NB4 (cell line): ENCODE measurements around the gene HTR7.
A peak's percentile ranks its signal among the peaks of the same experiment; 100 is the strongest.

Experiments used
- DNase-seq: peaks from one replicate; pipeline ENCODE4 v3.0.0; 2010; ENCODE audit warnings: low read depth
- H3K4me3 ChIP-seq: one replicate; pipeline ENCODE4 v1.5.1; 2011; ENCODE audit warnings: mild to moderate bottlenecking, low read depth, low read length, moderate library complexity
- MYC ChIP-seq: IDR thresholded peaks from 2 replicates; pipeline ENCODE4 v1.6.1; 2011; ENCODE audit warnings: low read depth, low read length
- POLR2A ChIP-seq: IDR thresholded peaks from 2 replicates; pipeline ENCODE4 v1.6.1; 2011; ENCODE audit warnings: mild to moderate bottlenecking; ENCODE audit not compliant: insufficient read length; ENCODE audit errors: extremely low read depth
- TF ChIP-seq, protein P1 (sequence below): IDR thresholded peaks from one replicate; pipeline ENCODE4 v1.5.1; 2012; ENCODE audit warnings: low read depth, low read length
- TF ChIP-seq, protein P2 (sequence below): IDR thresholded peaks from 2 replicates; pipeline ENCODE4 v1.6.1; 2011; ENCODE audit warnings: low read depth, low read length

The HTR7 gene

GRCh38 chr10:90787393-90788198, 70.2 kb downstream of the HTR7 start:
- peak; percentile 36 for DNase-seq
- no peak overlapping the region for H3K4me3 ChIP-seq
- TF ChIP-seq POLR2A: no peak
- TF ChIP-seq, protein P1, sequence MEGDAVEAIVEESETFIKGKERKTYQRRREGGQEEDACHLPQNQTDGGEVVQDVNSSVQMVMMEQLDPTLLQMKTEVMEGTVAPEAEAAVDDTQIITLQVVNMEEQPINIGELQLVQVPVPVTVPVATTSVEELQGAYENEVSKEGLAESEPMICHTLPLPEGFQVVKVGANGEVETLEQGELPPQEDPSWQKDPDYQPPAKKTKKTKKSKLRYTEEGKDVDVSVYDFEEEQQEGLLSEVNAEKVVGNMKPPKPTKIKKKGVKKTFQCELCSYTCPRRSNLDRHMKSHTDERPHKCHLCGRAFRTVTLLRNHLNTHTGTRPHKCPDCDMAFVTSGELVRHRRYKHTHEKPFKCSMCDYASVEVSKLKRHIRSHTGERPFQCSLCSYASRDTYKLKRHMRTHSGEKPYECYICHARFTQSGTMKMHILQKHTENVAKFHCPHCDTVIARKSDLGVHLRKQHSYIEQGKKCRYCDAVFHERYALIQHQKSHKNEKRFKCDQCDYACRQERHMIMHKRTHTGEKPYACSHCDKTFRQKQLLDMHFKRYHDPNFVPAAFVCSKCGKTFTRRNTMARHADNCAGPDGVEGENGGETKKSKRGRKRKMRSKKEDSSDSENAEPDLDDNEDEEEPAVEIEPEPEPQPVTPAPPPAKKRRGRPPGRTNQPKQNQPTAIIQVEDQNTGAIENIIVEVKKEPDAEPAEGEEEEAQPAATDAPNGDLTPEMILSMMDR: peak; percentile 90

GRCh38 chr10:90785782-90786181, 72.1 kb downstream of the HTR7 start:
- DNase-seq: no peak
- H3K4me3 ChIP-seq: no peak overlapping the region
- no peak for TF ChIP-seq MYC
- TF ChIP-seq, protein P1: no peak
- TF ChIP-seq POLR2A: no peak
- TF ChIP-seq, protein P2, sequence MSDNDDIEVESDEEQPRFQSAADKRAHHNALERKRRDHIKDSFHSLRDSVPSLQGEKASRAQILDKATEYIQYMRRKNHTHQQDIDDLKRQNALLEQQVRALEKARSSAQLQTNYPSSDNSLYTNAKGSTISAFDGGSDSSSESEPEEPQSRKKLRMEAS: no peak

DNA sequence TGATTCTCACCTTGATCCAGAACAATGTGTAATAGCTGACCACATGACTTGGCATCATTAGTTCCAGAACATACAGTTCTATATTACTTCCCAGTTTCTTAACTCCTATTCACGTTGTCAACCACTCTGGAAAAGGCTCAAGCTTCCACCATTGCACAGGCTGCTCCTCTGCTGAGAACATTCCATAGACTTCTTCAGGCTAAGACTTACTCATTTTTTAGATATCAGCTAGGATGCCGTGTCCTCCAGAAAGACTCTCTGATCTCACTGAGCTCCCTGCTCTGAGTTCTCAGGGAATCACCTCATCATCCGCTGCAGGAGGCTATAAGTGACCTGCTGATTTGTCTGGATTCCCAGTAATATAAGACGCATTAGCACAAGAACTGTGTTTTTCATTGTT, 73.1 kb downstream of the HTR7 start:
- TF ChIP-seq MYC: no peak
- no peak for TF ChIP-seq POLR2A
- TF ChIP-seq, protein P1: no peak
- TF ChIP-seq, protein P2: no peak
- H3K4me3 ChIP-seq: no peak overlapping the region
- DNase-seq: no peak

GRCh38 chr10:90780488-90780887, 77.4 kb downstream of the HTR7 start:
- DNase-seq: no peak
- no peak for TF ChIP-seq POLR2A
- no peak overlapping the region for H3K4me3 ChIP-seq

DNA sequence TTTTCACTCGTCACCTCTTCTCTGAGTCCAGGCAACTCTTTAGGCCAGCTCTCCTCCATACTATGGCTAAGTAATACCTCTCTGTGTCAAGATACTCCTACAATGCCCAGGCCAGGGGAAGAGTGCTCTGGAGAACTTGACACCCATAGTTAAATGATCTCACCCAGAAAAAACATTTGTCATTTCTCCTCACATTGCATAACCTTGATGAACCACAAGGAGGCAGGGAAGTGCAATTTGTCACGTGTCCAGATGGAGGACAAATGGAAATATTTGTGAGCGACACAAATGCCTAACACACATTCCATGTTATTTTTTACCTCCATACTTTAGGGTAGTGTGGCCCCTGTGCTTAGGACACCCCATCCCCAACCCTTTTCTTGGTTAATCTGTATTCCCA, 78.3 kb downstream of the HTR7 start:
- DNase-seq: peak; percentile 46
- no peak overlapping the region for H3K4me3 ChIP-seq
- TF ChIP-seq, protein P1: peak; percentile 29
- TF ChIP-seq, protein P2: peak; percentile 88
- TF ChIP-seq MYC: no peak
- TF ChIP-seq POLR2A: no peak

GRCh38 chr10:90777621-90778020, 80.2 kb downstream of the HTR7 start:
- H3K4me3 ChIP-seq: no peak overlapping the region
- no peak for TF ChIP-seq POLR2A
- TF ChIP-seq, protein P1: no peak
- TF ChIP-seq, protein P2: no peak
- no peak for TF ChIP-seq MYC
- DNase-seq: peak; percentile 19
